ENCODE results near the gene MMP8.

Gene MMP8

GRCh38 chr11:102703826-102704493 lies 20.8 kb downstream of the MMP8 start:
- Mint-ChIP-seq H3K36me3 (no peaks in the 10 kb centered on the region), H3K27ac (no peak overlapping the region), H3K27me3 (no peaks in the 10 kb centered on the region), H3K4me1 (no peaks in the 10 kb centered on the region), H3K9me3 (no peaks in the 10 kb centered on the region), H3K4me3 (no peak overlapping the region)
- no peak for ATAC-seq

- no peak overlapping the region for H3K27ac Mint-ChIP-seq
- no peaks in the 10 kb centered on the region for H3K9me3 Mint-ChIP-seq
These were observed 29.6 kb downstream of the MMP8 start for GRCh38 chr11:102695201-102695600.

GRCh38 chr11:102685754-102686153 lies 39.0 kb downstream of the MMP8 start:
- no peak overlapping the region for H3K4me3 Mint-ChIP-seq
- H3K9me3 Mint-ChIP-seq: no peaks in the 10 kb centered on the region
- peaks cover 14% of the 10 kb centered on the region for H3K27me3 Mint-ChIP-seq
- H3K36me3 Mint-ChIP-seq: no peaks in the 10 kb centered on the region
- H3K4me1 Mint-ChIP-seq: peaks cover 7% of the 10 kb centered on the region
- H3K27ac Mint-ChIP-seq: no peak overlapping the region
- ATAC-seq: no peak

More at GRCh38 chr11:102695201-102695600, 29.6 kb downstream of the MMP8 start:
- Mint-ChIP-seq H3K36me3 (no peaks in the 10 kb centered on the region), H3K4me1 (no peaks in the 10 kb centered on the region), H3K4me3 (no peak overlapping the region), H3K27me3 (no peaks in the 10 kb centered on the region)
- ATAC-seq: no peak

- H3K27ac Mint-ChIP-seq: no peak overlapping the region
- no peaks in the 10 kb centered on the region for H3K36me3 Mint-ChIP-seq
- no peak for ATAC-seq
- peaks cover 14% of the 10 kb centered on the region for H3K27me3 Mint-ChIP-seq
- H3K9me3 Mint-ChIP-seq: no peaks in the 10 kb centered on the region
- no peak overlapping the region for H3K4me3 Mint-ChIP-seq
- H3K4me1 Mint-ChIP-seq: peaks cover 7% of the 10 kb centered on the region
These were observed 39.4 kb downstream of the MMP8 start for GRCh38 chr11:102685338-102685737.

GRCh38 chr11:102683277-102683676 lies 41.5 kb downstream of the MMP8 start:
- no peak overlapping the region for H3K4me3 Mint-ChIP-seq
- no peaks in the 10 kb centered on the region for H3K9me3 Mint-ChIP-seq
- H3K27ac Mint-ChIP-seq: no peak overlapping the region
- H3K36me3 Mint-ChIP-seq: no peaks in the 10 kb centered on the region
- ATAC-seq: no peak
- H3K4me1 Mint-ChIP-seq: peaks cover 7% of the 10 kb centered on the region
- peaks cover 14% of the 10 kb centered on the region for H3K27me3 Mint-ChIP-seq

- Mint-ChIP-seq H3K4me1 (peaks cover 2% of the 10 kb centered on the region), H3K27ac (no peak overlapping the region), H3K27me3 (peaks cover 31% of the 10 kb centered on the region), H3K9me3 (no peaks in the 10 kb centered on the region), H3K36me3 (no peaks in the 10 kb centered on the region), H3K4me3 (no peak overlapping the region)
- no peak for ATAC-seq
These were observed 43.8 kb downstream of the MMP8 start for GRCh38 chr11:102680945-102681344.

GRCh38 chr11:102678022-102678421 lies 46.7 kb downstream of the MMP8 start:
- H3K4me1 Mint-ChIP-seq: no peaks in the 10 kb centered on the region
- H3K27me3 Mint-ChIP-seq: peaks cover 42% of the 10 kb centered on the region
- no peak overlapping the region for H3K27ac Mint-ChIP-seq
- H3K36me3 Mint-ChIP-seq: no peaks in the 10 kb centered on the region
- no peak for ATAC-seq
- H3K9me3 Mint-ChIP-seq: no peaks in the 10 kb centered on the region
- no peak overlapping the region for H3K4me3 Mint-ChIP-seq

GRCh38 chr11:102676084-102676483 lies 48.7 kb downstream of the MMP8 start:
- H3K27ac Mint-ChIP-seq: no peak overlapping the region
- no peaks in the 10 kb centered on the region for H3K36me3 Mint-ChIP-seq
- ATAC-seq: no peak
- no peak overlapping the region for H3K4me3 Mint-ChIP-seq
- peaks cover 36% of the 10 kb centered on the region for H3K27me3 Mint-ChIP-seq
- H3K9me3 Mint-ChIP-seq: no peaks in the 10 kb centered on the region
- no peaks in the 10 kb centered on the region for H3K4me1 Mint-ChIP-seq

GRCh38 chr11:102669664-102670063 lies 55.1 kb downstream of the MMP8 start:
- Mint-ChIP-seq H3K27ac (no peak overlapping the region), H3K36me3 (no peaks in the 10 kb centered on the region), H3K4me1 (no peaks in the 10 kb centered on the region), H3K4me3 (no peak overlapping the region), H3K27me3 (peaks cover 9% of the 10 kb centered on the region), H3K9me3 (no peaks in the 10 kb centered on the region)
- no peak for ATAC-seq

- ATAC-seq: no peak
- no peak overlapping the region for H3K4me3 Mint-ChIP-seq
- no peaks in the 10 kb centered on the region for H3K36me3 Mint-ChIP-seq
- H3K4me1 Mint-ChIP-seq: peaks cover 4% of the 10 kb centered on the region
- no peaks in the 10 kb centered on the region for H3K27me3 Mint-ChIP-seq
- H3K9me3 Mint-ChIP-seq: no peaks in the 10 kb centered on the region
- no peak overlapping the region for H3K27ac Mint-ChIP-seq
These were observed 58.3 kb downstream of the MMP8 start for GRCh38 chr11:102666331-102666957.

GRCh38 chr11:102664001-102664752 lies 60.6 kb downstream of the MMP8 start:
- Mint-ChIP-seq H3K27ac (no peak overlapping the region), H3K36me3 (no peaks in the 10 kb centered on the region), H3K27me3 (peaks cover 2% of the 10 kb centered on the region), H3K9me3 (no peaks in the 10 kb centered on the region), H3K4me3 (no peak overlapping the region), H3K4me1 (peaks cover 4% of the 10 kb centered on the region)
- peak; percentile 62 for ATAC-seq

GRCh38 chr11:102662607-102663006 lies 62.1 kb downstream of the MMP8 start:
- H3K4me1 Mint-ChIP-seq: peaks cover 4% of the 10 kb centered on the region
- no peak for ATAC-seq
- H3K4me3 Mint-ChIP-seq: no peak overlapping the region
- no peaks in the 10 kb centered on the region for H3K36me3 Mint-ChIP-seq
- H3K9me3 Mint-ChIP-seq: no peaks in the 10 kb centered on the region
- H3K27ac Mint-ChIP-seq: no peak overlapping the region
- H3K27me3 Mint-ChIP-seq: peaks cover 9% of the 10 kb centered on the region
